Astrocyte of the hippocampus (primary cell): ENCODE data around the gene SLCO1B3.
"Not testable (repeated sequence)": the region's sequence is repeated elsewhere in the genome, so short reads cannot be mapped to it uniquely, and the experiment has no call there.

Experiments used
- DNase-seq: peaks from one replicate; pipeline ENCODE4 v3.0.0; 2011; ENCODE audit warnings: low read depth, low spot score

Gene SLCO1B3, protein sequence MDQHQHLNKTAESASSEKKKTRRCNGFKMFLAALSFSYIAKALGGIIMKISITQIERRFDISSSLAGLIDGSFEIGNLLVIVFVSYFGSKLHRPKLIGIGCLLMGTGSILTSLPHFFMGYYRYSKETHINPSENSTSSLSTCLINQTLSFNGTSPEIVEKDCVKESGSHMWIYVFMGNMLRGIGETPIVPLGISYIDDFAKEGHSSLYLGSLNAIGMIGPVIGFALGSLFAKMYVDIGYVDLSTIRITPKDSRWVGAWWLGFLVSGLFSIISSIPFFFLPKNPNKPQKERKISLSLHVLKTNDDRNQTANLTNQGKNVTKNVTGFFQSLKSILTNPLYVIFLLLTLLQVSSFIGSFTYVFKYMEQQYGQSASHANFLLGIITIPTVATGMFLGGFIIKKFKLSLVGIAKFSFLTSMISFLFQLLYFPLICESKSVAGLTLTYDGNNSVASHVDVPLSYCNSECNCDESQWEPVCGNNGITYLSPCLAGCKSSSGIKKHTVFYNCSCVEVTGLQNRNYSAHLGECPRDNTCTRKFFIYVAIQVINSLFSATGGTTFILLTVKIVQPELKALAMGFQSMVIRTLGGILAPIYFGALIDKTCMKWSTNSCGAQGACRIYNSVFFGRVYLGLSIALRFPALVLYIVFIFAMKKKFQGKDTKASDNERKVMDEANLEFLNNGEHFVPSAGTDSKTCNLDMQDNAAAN

DNA sequence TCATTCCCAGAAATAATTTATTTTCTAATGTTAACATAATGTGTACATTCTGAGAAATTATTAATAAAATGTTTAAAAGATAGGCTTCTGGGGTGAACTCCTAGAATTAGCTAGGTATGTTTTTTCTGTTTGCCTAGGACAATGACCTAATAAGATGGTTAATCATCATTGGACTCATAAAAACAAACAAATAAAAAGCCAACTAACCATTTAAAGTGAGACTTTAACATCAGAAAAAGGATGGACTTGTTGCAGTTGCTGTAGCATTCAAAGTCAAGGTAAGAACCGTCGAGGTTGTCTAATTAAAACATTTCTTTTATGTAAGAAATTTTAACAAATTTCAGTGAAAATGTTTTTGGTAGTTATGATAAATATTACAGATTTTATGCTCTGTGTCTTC lies at the start of gene SLCO1B3:
Gene SLCO1B3, plus strand, starts transcription at position 219 of the 400 bp plus-strand sequence. CDS start 5,034 bp downstream, outside the sequence.
- DNase-seq: no peak

DNA sequence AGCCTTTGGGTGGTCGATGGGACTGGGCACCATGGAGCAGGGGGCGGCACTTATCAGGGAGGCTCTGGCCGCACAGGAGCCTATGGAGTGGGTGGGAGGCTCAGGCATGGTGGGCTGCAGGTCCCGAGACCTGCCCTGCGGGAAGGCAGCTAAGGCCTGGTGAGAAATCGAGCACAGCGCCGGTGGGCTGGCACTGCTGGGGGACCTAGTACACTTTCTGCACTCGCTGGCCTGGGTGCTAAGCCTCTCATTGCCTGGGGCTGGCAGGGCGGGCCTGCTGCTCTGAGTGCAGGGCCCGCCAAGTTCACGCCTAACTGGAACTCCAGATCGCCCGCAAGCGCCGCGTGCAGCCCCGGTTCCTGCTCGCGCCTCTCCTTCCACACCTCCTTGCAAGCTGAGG lies 33.1 kb upstream of the SLCO1B3 start:
- DNase-seq: no peak

DNA sequence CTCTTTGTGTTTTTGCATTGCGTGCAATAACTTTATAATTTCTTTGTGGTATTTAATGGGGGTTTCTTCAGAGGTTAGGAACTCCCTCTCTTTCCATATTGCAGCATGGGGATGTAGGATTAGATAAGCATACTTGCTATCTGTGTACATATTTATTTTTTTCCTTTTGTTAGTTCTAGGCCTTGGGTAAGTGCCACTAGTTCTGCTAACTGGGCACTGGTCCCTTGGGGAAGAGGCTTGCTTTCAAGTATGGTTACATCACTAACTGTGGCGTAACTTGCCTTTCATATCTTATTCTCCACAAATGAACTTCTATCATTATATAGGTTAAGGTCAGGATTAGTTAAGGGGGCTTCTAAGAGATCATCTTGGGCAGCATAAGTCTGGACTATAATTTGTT lies 31.5 kb upstream of the SLCO1B3 start:
- DNase-seq: no peak

DNA sequence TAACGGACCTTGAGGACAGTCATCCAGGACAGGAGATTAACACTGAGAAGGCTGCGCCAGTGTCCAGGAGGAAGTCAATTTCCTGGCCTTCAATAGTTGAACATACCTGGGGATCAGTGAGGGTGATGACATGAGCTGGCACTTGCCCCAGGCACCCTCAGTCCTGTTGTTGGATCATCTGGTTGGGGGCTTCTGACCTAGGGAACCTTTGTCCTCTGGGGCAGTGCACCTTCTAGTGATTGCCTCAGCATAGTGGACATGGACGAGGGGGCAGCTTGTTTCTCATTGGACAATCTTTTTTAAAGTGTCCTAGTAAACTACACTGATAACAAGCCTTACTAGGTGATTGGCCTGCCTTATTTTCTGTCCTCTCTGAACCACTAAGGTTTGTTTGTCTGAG lies 30.5 kb upstream of the SLCO1B3 start:
- DNase-seq: not testable (repeated sequence)

DNA sequence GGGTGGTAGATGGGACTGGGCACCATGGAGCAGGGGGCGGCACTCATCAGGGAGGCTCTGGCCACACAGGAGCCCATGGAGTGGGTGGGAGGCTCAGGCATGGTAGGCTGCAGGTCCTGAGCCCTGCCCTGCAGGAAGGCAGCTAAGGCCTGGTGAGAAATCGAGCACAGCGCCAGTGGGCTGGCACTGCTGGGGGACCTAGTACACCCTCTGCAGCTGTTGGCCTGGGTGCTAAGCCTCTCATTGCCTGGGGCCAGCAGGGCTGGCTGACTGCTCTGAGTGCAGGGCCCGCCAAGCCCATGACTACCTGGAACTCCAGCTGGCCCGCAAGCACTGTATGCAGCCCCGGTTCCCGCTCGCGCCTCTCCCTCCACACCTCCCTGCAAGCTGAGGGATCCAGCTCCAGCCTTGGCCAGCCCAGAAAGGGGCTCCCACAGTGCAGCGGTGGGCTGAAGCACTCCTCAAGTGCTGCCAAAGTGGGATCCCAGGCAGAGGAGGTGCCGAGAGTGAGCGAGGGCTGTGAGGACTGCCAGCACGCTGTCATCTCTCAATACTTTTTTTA lies 26.6 kb upstream of the SLCO1B3 start:
- DNase-seq: not testable (repeated sequence)

DNA sequence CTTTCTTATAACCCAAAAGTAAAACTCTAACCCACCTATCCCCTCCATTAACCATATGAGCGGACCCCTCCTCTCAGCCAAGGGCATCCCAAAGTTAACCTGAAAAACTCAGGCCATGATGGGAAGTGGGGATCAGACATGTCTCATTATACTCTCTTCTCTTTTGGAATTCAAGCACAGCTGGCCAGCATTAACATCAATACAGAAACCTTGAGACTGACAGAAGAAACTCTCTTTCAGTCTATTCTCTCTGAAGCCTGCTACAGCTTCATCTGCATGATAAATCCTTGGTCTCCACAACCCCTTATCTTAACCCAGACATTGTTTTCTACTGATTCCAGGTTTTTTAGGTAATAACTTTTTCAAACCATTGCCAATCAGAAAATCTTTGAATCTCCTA lies 17.5 kb upstream of the SLCO1B3 start:
- DNase-seq: no peak

DNA sequence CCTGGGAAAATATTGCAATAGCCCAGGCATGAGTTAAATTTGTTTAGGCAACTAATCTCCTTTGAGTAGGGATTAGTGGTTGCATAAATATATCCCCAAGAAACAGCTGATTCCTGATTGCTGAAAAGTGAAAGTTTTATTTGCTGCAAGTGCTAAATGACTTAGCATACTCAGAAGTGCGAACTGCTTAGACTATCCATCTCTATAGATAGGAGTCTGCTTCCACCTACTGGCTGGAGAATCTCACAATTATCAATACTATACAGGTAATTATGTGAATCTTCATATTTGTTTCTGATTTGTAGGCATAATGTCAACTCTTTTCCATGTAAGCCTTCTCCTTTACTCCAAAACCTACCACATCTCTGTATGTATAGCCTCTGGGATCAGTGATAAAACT lies 12.0 kb upstream of the SLCO1B3 start:
- DNase-seq: peak; percentile 60

DNA sequence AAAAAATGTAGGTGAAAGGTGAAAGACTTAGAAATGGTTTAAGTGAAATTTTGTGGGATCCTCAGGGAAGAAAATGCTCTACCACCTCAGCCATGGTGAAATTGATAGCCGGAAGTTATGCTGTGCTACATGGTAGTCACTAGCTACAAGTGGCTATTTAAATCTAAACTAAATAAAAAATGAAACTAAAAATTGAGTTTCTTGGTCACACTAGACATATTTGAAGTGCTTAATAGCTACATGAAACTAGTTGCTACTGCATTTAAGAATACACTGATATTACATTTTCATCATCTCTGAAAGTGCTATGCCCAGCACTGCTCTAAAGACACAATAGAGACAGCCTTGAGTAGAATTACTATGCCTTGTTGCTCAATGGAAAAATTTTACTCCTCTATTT lies 10.3 kb upstream of the SLCO1B3 start:
- DNase-seq: no peak

DNA sequence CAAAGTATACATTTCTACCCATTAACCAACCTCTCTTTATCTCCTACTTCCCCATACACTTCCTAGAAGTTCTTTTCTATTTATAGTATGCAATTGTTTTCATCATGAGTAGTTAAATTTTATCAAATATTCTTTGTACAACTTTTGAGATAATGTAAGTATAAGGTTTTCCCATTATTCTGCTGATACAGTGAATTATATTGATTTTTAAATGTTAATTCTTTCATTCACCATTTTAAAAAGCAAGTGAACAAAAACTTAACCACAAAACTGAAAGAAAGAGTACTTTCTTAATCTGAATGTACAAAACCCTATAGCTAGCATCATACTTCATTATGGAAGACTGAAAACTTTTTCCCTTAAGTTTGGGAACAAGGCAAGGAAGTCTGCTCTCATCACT lies 9.5 kb upstream of the SLCO1B3 start:
- no peak for DNase-seq

DNA sequence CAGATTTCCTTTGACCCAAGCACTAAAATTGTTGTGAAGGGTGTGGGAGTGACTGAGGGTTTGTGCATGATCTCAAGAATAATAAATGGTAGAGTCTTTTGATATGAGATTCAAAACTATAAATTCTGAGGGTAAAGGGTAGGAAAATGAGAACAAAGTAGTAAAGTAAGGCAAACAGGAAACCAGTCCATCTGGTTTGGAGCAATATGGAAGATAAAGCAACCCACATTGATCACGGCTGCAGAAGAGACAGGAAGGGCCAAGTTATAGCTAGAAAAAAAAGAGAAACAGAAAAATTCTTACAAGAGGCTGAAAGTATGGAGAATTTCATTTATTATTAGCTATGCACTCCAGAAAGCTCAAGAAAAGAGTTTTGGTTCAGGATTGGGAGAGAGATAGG lies 4.6 kb upstream of the SLCO1B3 start:
- DNase-seq: no peak

DNA sequence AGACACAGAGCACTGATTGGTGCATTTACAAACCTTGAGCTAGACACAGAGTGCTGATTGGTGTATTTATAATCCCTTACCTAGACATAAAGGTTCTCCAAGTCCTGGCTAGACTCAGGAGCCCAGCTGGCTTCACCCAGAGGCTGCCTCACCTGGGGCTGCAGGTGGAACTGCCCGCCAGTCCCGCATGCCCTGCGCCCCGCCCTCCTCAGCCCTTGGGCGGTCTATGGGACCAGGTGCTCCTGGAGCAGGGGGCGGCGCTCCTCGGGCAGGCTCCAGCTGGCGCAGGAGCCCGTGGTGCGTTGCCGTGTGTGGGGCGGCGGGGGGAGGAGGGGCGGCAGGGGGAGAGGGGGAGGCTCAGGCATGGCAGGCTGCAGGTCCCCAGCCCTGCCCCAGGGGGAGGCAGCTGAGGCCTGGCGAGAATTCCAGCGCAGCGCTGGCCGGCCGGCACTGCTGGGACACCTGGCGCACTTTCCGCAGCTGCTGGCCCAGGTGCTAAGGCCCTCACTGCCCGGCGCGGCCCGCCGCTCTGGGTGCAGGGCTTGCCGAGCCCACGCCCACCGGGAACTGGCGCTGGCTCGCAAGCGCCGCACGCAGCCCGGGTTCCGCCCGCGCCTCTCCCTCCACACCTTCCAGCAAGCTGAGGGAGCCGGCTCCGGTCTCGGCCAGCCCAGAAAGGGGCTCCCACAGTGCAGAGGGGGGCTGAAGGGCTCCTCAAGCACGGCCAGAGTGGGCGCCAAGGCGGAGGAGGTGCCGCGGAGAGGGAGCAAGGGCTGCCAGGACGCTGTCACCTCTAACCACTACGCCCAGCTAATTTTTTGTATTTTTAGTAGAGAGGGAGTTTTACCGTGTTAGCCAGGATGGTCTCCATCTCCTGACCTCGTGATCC lies 3.1 kb upstream of the SLCO1B3 start:
- no peak for DNase-seq

DNA sequence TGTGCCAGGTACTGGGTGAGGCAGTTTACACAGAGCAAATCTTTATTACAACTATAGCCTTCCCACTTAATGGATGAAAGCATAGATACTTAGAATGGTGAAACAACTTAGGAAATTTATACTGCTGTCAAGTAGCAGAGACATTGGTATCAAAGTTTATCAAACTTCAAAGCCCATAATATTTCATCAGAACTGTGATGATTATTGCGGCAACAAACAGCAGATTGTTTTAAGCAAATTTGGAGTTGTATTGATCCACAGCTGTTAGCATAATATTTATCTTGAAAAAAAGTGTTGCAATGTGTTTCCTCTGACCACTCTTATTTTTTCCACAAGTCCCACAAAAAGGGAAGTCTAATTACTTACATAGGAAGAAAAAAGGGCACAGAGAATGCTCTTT lies 2.0 kb upstream of the SLCO1B3 start:
- DNase-seq: no peak

DNA sequence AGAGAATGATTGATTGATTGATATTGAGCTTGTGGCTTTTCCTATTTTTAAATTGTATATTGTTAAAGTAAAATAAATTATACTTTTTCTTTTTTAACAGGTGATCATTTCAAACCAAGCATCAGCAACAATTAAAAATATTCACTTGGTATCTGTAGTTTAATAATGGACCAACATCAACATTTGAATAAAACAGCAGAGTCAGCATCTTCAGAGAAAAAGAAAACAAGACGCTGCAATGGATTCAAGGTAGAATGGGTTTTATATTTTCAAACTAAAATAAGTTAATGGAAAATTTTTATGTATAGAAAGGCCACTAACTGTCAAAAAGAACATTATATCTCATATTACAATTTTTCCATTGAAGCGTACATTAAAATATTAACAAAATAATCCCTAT lies 5.1 kb downstream of the SLCO1B3 start:
- DNase-seq: no peak

DNA sequence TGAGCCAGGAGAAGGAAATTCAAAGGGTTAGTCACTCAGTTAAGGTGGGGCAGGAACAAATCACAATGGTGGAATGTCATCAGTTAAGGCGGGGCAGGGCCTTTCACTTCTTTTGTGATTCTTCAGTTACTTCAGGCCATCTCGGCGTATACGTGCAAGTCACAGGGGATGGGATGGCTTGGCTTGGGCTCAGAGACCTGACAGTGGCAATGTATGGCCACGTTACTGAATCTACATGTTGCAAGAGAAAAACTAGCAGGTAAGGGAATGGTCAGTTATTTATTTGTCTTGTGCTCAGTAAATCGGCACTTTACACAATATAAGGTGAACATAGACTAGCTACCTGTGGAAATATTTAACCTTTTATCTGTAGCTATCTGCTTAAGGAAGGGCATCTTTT lies 11.9 kb downstream of the SLCO1B3 start:
- no peak for DNase-seq

DNA sequence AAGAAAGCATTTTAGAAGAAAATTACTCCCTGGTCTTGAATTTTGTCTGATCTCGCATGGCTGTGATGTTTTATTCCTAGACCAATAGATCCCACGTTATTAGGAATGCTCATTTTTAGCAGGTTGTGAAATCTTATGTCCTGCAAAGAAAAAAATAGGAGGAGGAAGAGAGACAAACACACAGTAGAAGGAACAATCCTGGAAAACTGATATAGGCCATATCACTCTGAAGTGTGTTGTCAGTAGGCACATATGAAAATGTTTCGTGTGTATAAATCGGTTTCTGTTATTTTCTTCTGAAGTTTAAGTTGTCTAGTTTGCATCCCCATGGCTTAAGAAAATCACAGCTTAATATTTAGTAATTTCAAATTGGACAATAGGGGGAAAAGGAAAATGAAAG lies 12.4 kb downstream of the SLCO1B3 start:
- no peak for DNase-seq

DNA sequence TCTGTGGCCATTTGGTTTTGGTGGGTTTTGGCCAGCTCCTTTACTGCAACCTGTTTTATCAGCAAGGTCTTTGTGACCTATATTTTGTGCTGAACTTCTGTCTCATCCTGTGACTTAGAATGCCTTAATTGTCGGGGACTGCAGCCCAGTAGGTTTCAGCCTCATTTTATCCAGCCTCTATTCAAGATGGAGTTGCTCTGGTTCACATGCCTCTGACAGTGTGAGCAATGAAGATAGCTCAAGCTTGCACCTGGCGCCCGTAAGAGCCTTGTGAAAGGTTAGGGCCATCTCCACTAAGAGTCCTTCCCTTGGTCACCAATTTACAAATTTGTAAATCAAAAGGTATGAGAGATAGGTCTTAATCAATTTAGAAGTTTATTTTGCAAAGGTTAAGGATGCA lies 19.4 kb downstream of the SLCO1B3 start:
- no peak for DNase-seq

DNA sequence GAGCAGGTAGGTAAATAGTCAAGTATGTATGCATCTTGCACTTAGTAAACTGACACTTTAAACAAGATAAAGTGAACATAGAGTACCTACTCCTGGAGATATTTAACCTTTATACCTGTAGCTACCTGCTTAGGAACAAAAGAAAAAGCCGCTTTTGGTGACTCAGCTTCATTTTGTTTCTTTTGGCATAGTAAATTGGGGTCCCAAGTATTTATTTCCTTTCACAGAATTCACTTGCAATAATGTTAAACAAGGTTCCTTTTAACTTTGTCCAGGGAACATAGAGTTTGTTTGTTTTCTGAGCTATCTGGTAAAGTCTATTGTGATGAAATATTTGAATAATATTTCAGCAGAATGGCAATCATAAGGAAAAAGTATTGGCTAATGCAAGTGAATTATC lies 20.0 kb downstream of the SLCO1B3 start:
- no peak for DNase-seq

DNA sequence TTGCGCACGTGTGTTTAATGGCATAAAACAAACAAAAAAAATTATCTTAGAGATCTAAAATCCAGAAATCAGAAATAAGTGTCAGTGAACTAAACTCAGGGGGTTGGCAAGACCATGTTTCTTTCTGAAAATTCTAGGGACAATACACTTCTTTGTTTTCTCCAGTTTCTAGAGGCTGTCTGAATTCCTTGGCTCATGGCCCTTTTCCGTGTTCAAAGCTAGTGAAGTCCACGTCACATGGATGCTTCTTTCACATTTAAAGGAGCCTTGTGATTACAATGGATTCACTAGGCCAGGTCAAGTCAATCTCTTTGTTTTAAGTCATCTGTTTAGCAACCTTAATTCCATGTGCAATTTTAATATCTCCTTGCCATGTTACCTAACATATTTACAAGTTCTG lies 22.4 kb downstream of the SLCO1B3 start:
- DNase-seq: peak; percentile 29

DNA sequence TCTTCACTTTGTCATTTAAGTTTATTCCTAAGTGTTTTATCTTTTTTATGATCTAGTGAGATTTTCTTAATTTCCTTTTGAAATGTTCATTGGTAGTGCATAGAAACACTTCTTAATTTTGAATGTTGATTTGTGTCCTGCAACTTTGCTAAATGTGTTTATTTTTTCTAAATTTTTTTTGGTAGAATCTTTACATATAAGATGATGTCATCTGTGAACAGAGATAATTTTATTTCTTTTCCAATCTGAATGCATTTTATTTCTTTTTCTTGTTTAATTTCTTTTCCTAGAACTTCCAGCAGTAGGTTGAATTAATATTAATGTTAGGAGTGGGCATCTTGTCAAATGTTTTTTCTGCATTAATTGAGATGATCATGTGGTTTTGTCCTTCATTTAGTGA lies 42.1 kb downstream of the SLCO1B3 start:
- DNase-seq: no peak

DNA sequence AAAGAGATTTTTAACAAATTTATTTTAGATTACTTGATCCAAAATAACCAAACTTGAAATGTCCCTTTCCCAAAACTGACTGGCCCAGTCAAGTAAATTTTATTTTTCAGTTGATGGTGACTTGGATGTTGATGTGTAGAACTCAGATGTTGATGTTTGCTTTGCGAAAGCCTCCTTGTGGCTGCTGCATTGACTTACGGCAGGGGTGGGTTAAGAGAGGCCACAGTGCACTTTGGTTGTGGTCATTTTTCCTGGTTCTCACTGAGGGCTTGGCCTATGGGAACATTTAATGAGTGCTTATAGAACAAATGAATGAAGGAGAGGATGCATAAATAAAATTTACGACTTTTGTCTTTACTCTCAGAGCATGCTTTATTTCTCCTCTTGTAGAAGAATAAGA lies 52.6 kb downstream of the SLCO1B3 start:
- no peak for DNase-seq

DNA sequence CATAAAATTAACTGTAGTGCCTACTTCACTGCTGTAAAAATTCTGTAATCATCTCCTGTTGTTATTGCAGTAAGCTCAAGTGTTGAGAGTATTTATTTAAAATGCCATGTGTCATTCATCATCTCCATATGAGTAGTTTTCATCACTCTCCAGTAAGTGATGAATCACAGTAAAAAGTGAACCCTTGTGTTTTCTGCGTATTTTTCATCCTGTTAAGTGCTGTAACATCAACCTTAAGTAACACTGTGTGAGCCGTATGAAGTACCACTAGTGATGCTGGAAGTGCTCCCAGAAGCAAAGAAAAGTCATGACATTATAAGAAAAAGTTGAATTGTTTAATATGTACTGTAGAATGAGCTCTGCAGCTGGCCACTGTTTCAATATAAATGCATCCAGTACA lies 55.4 kb downstream of the SLCO1B3 start:
- no peak for DNase-seq

DNA sequence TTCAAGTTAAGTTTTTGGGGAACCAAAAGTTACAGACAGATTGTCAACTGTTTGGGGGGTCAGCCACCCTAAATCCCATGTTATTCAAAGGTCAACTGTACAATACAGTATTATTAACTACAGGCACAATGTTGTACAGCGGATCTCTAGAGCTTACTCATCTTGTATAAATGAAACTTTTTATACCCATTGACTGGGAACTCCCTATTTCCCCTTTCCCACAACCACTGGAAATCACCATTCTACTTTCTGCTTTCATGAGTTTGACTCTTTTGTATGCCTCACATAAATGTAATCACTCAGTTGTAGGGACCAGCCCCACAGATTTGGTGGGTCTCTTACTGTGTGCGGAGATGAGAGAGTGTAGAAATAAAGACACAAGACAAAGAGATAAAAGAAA lies 57.8 kb downstream of the SLCO1B3 start:
- no peak for DNase-seq
